Urinary bladder (tissue), 4 donors: ENCODE data around the gene POLR3C. TPM values are rescaled to one million over a fixed set of nuclear protein-coding genes. Genes with fewer than 3 reads are reported as not detected.
A peak's percentile ranks its signal among the peaks of the same experiment; 100 is the strongest.

ENCODE experiments used
- DNase-seq: peaks from one replicate; pipeline ENCODE4 v3.0.0-alpha.2; 2015; ENCODE audit errors: extremely low spot score
- H3K27ac ChIP-seq: one replicate; pipeline ENCODE4 v1.5.1; 2013; ENCODE audit warnings: low read depth, mild to moderate bottlenecking, moderate library complexity
- H3K36me3 ChIP-seq: one replicate; pipeline ENCODE4 v1.6.1; 2013; ENCODE audit warnings: mild to moderate bottlenecking, moderate library complexity; ENCODE audit not compliant: insufficient read depth
- H3K4me1 ChIP-seq: one replicate; pipeline ENCODE4 v1.6.1; 2013; ENCODE audit warnings: mild to moderate bottlenecking, moderate library complexity; ENCODE audit not compliant: insufficient read depth
- H3K4me3 ChIP-seq: one replicate; pipeline ENCODE4 v1.5.1; 2013; ENCODE audit warnings: low read depth, low read length
- WGBS: extraction: QIAGEN DNeasy Blood & Tissue Kit; methylation state at CpG from one replicate; pipeline ENCODE4 v1.1.7; 2013; 5-methylcytosine and 5-hydroxymethylcytosine counted together
- polyA plus RNA-seq: library from polyadenylated mRNA; stranded (reverse); fragments of 200-250 nt; gene quantifications from one replicate; pipeline ENCODE4 v1.2.3, GENCODE V29; 2013
- total RNA-seq: library from RNA; depleted of rRNA; stranded (reverse); fragments of >200 nt; gene quantifications from one replicate; pipeline ENCODE4 v1.2.3, GENCODE V29; 2014
- donor health status: healthy with polysubstance abuse.
- donor health status: healthy.

Gene POLR3C
- total and polyA plus RNA-seq, 2 donors, result 23.5 to 25.6 TPM

DNA sequence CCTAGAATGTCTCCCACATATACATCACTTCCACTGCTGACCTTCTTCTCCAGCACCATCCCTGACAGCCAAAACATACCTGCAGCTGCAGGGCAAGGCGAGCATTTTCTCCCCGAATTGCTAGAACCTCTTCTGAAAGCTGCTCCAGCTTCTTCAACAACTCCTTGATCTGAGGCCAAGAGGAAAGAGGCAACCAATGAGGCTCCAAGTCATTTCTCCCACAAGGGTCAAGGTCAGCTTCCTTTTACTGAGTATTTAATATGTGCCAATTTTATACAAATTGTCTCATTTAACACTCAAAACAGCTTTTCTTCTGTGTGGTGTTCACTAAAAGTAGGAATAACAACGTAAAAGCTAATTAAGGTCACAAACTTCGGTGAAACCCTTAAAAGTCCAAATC, 44.2 kb downstream of the POLR3C start:
- H3K36me3 ChIP-seq, result no peaks in the 10 kb centered on the region
- no peak overlapping the region for H3K4me3 ChIP-seq
- H3K4me1 ChIP-seq, result no peaks in the 10 kb centered on the region
- WGBS, result 85% methylated on average over 4 of the region's 4 CpGs
- no peak overlapping the region for H3K27ac ChIP-seq
- no peak for DNase-seq

DNA sequence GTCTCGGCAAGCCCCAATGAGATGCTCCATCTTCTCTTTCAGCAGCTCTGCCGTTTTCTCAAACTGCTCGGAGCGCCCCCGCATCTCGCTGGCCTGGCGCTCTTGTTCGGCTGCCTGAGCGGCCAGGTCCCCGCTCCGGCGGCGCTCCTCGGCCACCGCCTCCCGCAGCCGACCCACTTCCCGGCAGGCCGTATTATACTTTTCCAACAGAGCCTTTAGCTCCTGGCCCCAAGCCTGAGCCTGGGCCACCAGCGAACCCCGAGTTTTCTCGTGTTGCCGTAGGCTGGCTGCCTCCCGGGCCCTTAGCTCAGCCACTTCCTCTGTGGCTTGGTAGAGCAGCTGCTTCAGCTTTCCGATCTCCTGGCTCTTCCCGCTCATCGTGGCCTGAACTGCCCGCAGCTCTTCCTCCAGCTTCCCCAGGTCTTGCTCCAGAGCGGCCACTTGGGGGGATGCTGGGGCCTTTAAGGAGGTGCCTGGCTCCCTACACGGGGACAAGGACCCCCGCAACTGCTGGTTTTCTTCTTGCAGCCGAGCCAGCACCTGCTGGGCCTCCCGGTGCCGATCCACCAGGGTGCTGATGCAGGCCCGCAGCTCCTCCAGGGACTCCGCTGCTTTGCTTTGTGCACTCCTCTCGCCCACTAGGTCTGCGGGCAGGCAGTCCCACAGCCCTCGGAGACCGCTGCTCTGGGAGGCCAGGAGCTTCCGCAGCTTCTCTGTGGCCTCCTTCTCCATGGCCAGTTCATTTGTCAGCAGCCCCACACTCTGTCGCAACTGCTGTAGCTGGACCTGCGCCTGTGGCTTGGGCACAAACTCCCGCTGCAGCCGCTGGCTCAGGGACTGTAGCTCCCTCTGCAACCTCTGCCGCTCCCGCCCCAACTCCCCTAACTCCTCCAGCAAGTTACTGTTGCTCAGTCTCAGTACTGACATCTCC, 48.3 kb downstream of the POLR3C start:
- WGBS, result 11% methylated on average over 47 of the region's 47 CpGs
- no peak for DNase-seq

DNA sequence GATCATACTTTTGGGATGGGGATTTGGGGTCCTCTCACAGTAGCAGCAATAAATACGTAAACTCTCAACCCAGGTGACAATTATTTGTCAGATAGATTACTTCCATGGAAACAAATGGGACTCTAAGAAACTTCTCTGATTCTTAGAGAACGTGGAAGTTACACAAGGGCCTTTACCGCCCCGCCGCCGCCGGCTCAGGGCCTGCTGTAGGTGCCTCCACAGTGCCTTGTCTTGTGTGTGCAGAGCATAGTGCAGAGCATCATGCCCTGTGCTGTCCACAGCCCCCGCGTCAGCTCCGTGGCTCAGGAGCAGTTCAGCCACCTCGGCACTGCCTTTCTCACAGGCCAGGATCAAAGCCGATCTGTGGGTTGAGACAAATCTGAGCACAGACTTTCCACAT, 50.6 kb downstream of the POLR3C start:
- Histone ChIP-seq H3K4me3 (no peak overlapping the region), H3K4me1 (no peaks in the 10 kb centered on the region)
- WGBS, result 94% methylated on average over 12 of the region's 12 CpGs

More for the DNA sequence above, 48.3 kb downstream of the POLR3C start:
- H3K27ac ChIP-seq, result peak overlapping the region; percentile 86
- H3K4me1 ChIP-seq, result no peaks in the 10 kb centered on the region
- peak overlapping the region; percentile 50 for H3K4me3 ChIP-seq
- H3K36me3 ChIP-seq, result no peaks in the 10 kb centered on the region

DNA sequence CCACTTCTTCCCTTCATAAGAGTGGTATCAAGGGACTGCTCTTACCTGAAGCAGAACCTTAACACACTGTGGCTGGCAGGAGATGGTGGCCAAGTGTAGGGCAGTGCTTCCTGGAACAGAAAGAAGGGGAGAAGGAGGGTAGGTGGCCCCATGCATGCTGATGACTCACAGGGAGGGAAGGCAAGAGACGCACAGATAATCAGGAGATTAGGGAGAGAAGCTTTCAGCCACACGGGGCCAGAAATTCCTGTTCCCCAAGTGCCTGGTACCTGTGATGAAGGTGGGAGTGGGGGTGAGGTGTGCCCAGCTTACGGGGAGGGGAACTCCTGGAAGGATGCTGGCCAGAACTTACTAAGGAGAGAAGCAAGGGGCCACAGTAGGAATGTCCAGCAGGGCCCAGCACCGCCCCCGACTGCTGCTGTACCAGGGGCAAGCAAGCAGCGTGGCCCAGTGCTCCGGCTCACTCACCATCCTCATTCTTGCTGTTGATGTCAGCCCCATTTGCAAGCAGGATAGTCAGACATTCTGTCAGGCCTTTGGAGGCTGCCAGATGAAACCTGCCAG, 54.0 kb downstream of the POLR3C start:
- H3K4me1 ChIP-seq, result no peaks in the 10 kb centered on the region
- H3K36me3 ChIP-seq, result no peaks in the 10 kb centered on the region
- DNase-seq, result no peak
- no peak overlapping the region for H3K27ac ChIP-seq
- 81% methylated on average over 7 of the region's 7 CpGs for WGBS
- H3K4me3 ChIP-seq, result no peak overlapping the region

More for the DNA sequence above, 50.6 kb downstream of the POLR3C start:
- H3K27ac ChIP-seq, result no peak overlapping the region
- H3K36me3 ChIP-seq, result no peaks in the 10 kb centered on the region
- DNase-seq, result no peak

DNA sequence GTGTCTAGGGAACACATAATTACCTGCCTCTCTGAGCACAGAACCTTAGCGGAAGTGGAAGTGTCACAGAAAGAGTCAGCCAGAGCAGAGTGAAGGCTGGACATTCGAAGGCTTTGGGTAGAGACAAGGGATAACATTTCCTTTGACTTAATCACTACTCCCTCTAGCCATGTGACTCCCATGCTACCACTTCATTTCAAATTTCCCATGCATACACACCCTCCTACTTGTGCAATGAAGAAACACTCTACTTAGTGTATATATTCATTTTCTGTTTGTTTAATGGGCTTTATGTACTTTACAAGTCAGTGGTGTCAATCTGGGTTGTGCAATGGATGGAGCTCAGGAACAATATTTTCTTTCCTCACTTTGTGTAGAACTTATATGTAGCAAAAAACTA, 54.7 kb downstream of the POLR3C start:
- Histone ChIP-seq H3K36me3 (no peaks in the 10 kb centered on the region), H3K4me1 (no peaks in the 10 kb centered on the region), H3K4me3 (no peak overlapping the region), H3K27ac (no peak overlapping the region)
- WGBS, result 80% methylated on average over 2 of the region's 2 CpGs
- no peak for DNase-seq

GRCh38 chr1:145879775-145880174, 55.8 kb downstream of the POLR3C start:
- H3K27ac ChIP-seq, result no peak overlapping the region
- H3K4me3 ChIP-seq, result no peak overlapping the region
- H3K36me3 ChIP-seq, result no peaks in the 10 kb centered on the region
- H3K4me1 ChIP-seq, result no peaks in the 10 kb centered on the region
- WGBS, result 58% methylated on average over 5 of the region's 5 CpGs
- no peak for DNase-seq

GRCh38 chr1:145884675-145885074, 60.7 kb downstream of the POLR3C start:
- no peak overlapping the region for H3K27ac ChIP-seq
- no peaks in the 10 kb centered on the region for H3K4me1 ChIP-seq
- H3K4me3 ChIP-seq, result no peak overlapping the region
- 92% methylated on average over 1 of the region's 1 CpG for WGBS
- DNase-seq, result no peak
- H3K36me3 ChIP-seq, result no peaks in the 10 kb centered on the region

DNA sequence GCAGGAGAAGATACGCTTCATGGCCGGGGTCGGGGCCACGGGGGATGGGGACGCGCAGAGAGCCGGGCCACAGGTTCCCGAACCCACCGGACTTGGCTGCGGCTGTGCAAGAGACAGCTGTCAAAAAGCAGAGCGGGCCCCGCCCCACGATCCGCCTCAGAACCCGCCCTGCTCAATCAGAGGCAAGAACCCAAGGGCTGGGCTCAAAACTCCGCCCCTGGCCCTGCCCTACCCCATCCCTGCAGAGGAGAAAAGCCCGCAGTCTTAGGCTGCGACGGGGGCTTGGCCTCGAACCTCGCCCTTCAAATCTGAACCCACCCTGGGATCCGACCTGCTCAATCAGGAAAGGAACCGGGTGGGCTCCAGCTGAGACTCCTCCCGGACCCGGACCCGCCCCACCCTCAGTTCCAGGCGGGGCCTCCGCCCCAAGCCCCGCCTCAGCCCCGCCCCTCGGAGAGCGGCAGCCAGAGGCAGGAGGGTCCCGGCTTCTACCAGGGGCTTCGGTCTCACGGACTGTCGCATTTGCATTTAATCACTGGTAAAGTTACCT, 61.8 kb downstream of the POLR3C start, which contains the start of gene ANKRD35:
ANKRD35 (minus strand) TSS at position 129 of the 550 bp plus-strand sequence; CDS start at position 21, 108 bp downstream.
- Histone ChIP-seq H3K4me1 (no peaks in the 10 kb centered on the region), H3K27ac (no peak within 1 kb of the TSS), H3K4me3 (peak within 1 kb of the TSS; percentile 52), H3K36me3 (no peaks in the 10 kb centered on the region)
- WGBS, result 1% methylated on average over 36 of the region's 36 CpGs
- no peak for DNase-seq

GRCh38 chr1:145886390-145886789, 62.4 kb downstream of the POLR3C start:
- WGBS, result 43% methylated on average over 11 of the region's 11 CpGs
- peak overlapping the region; percentile 52 for H3K4me3 ChIP-seq
- no peak for DNase-seq

GRCh38 chr1:145886816-145887215, 62.8 kb downstream of the POLR3C start:
- Histone ChIP-seq H3K36me3 (no peaks in the 10 kb centered on the region), H3K27ac (no peak overlapping the region), H3K4me1 (no peaks in the 10 kb centered on the region), H3K4me3 (no peak overlapping the region)
- DNase-seq, result no peak
- 52% methylated on average over 8 of the region's 8 CpGs for WGBS

More at GRCh38 chr1:145886390-145886789, 62.4 kb downstream of the POLR3C start:
- Histone ChIP-seq H3K4me1 (no peaks in the 10 kb centered on the region), H3K27ac (no peak overlapping the region), H3K36me3 (no peaks in the 10 kb centered on the region)

GRCh38 chr1:145887631-145888030, 63.6 kb downstream of the POLR3C start:
- H3K27ac ChIP-seq, result no peak overlapping the region
- H3K36me3 ChIP-seq, result no peaks in the 10 kb centered on the region
- no peak overlapping the region for H3K4me3 ChIP-seq
- H3K4me1 ChIP-seq, result no peaks in the 10 kb centered on the region
- 76% methylated on average over 5 of the region's 5 CpGs for WGBS
- no peak for DNase-seq

- Histone ChIP-seq H3K36me3 (no peaks in the 10 kb centered on the region), H3K27ac (no peak overlapping the region)
- 85% methylated on average over 3 of the region's 3 CpGs for WGBS
These were observed 65.7 kb downstream of the POLR3C start for GRCh38 chr1:145889722-145890121.

DNA sequence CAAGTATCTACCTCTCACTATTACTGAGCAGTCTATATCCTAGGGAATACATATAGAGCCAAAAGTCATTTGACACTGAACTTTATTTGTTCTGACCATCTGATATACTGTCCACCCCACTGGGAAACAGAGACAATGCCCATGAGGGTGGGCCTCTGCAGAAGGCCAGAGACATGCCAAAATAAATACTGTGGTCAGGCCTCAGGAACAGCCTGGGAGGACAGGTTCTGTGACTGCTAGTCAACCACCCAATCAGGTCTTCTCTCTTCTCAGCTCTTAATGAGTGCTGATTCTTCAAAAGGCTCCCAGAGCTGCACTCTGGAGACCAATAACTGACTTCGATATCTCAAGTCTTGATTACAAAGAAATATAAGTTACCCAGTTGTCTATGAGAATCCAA, 67.1 kb downstream of the POLR3C start:
- Histone ChIP-seq H3K4me3 (no peak overlapping the region), H3K4me1 (no peaks in the 10 kb centered on the region), H3K36me3 (no peaks in the 10 kb centered on the region), H3K27ac (peak overlapping the region; percentile 76)
- DNase-seq, result no peak
- 31% methylated on average over 1 of the region's 1 CpG for WGBS

More at GRCh38 chr1:145889722-145890121, 65.7 kb downstream of the POLR3C start:
- H3K4me1 ChIP-seq, result no peaks in the 10 kb centered on the region
- no peak overlapping the region for H3K4me3 ChIP-seq
- DNase-seq, result no peak
